WTC11 (cell line): ENCODE results near the gene GRID2. TPM values are rescaled to one million over a fixed set of nuclear protein-coding genes. Genes with fewer than 3 reads are reported as not detected.

Experiments
- ATAC-seq: fragments of 200-7000 bp; cut with Tn5 transposase; 2 replicates; pipeline ENCODE4 v1.10.0; 2021; ENCODE audit warnings: mild to moderate bottlenecking, moderate library complexity
- CTCF ChIA-PET: fragments of 300-600 bp; sonication (Branson Sonifier 250); formaldehyde crosslinking; loops from one replicate; lab custom pipeline; 2021; ENCODE audit warnings: antibody characterized with exemption; lab: Charles Lee
- POLR2A ChIA-PET: fragments of 350-600 bp; sonication (Branson Sonifier 250); formaldehyde crosslinking; loops from one replicate; lab custom pipeline; 2021; ENCODE audit warnings: antibody characterized with exemption; lab: Charles Lee
- DNase-seq: peaks from one replicate; pipeline ENCODE4 v3.0.0; 2021; ENCODE audit warnings: low spot score
- H3K27ac Mint-ChIP-seq: 2 replicates; pipeline ENCODE4 v1.8.0; 2021; ENCODE audit warnings: mixed read lengths
- H3K27me3 Mint-ChIP-seq: 2 replicates; pipeline ENCODE4 v1.8.0; 2021; ENCODE audit warnings: low read depth, mild to moderate bottlenecking, moderate library complexity, mixed read lengths
- H3K36me3 Mint-ChIP-seq: 2 replicates; pipeline ENCODE4 v1.8.0; 2021; ENCODE audit warnings: mixed read lengths
- H3K4me1 Mint-ChIP-seq: 2 replicates; pipeline ENCODE4 v1.8.0; 2022; ENCODE audit warnings: mixed read lengths
- H3K4me3 Mint-ChIP-seq: 2 replicates; pipeline ENCODE4 v1.8.0; 2021; ENCODE audit warnings: mild to moderate bottlenecking, moderate library complexity, mixed read lengths
- H3K9me3 Mint-ChIP-seq: 2 replicates; pipeline ENCODE4 v1.8.0; 2021; ENCODE audit warnings: mixed read lengths
- ATF1 ChIP-seq: sonication (generic); formaldehyde crosslinking; IDR thresholded peaks from 2 replicates; pipeline ENCODE4 v1.8.1; 2023; ENCODE audit warnings: mild to moderate bottlenecking, moderate library complexity, missing genetic modification reagents
- CREM ChIP-seq: sonication (generic); formaldehyde crosslinking; IDR thresholded peaks from 2 replicates; pipeline ENCODE4 v1.8.1; 2022; ENCODE audit warnings: mild to moderate bottlenecking, missing genetic modification reagents, moderate library complexity
- ELF4 ChIP-seq: sonication (generic); formaldehyde crosslinking; IDR thresholded peaks from 2 replicates; pipeline ENCODE4 v1.8.1; 2022; ENCODE audit warnings: low read depth, mild to moderate bottlenecking, moderate library complexity, missing genetic modification reagents
- EMX1 ChIP-seq: fragments of 250-450 bp; sonication (Bioruptor Pico); IDR thresholded peaks from 2 replicates; pipeline ENCODE4 v1.8.0; 2021; ENCODE audit warnings: mild to moderate bottlenecking
- ETV6 ChIP-seq: sonication (generic); formaldehyde crosslinking; IDR thresholded peaks from 2 replicates; pipeline ENCODE4 v1.8.1; 2022; ENCODE audit warnings: mild to moderate bottlenecking, missing genetic modification reagents
- FOXJ3 ChIP-seq: sonication (generic); formaldehyde crosslinking; IDR thresholded peaks from 2 replicates; pipeline ENCODE4 v1.9.0; 2021; ENCODE audit warnings: missing genetic modification reagents, mild to moderate bottlenecking, borderline replicate concordance
- FOXK1 ChIP-seq: sonication (generic); formaldehyde crosslinking; IDR thresholded peaks from 2 replicates; pipeline ENCODE4 v1.8.0; 2022; ENCODE audit warnings: mild to moderate bottlenecking, moderate library complexity, missing genetic modification reagents
- JAZF1 ChIP-seq: fragments of 250-450 bp; sonication (Bioruptor Pico); IDR thresholded peaks from 2 replicates; pipeline ENCODE4 v1.9.0; 2021; ENCODE audit warnings: moderate library complexity, mild to moderate bottlenecking, inconsistent platforms
- MXD4 ChIP-seq: fragments of 250-450 bp; sonication (Bioruptor Pico); IDR thresholded peaks from 2 replicates; pipeline ENCODE4 v1.8.0; 2021; ENCODE audit warnings: mild to moderate bottlenecking, moderate library complexity, borderline replicate concordance
- NFE2L1 ChIP-seq: sonication (generic); formaldehyde crosslinking; IDR thresholded peaks from 2 replicates; pipeline ENCODE4 v1.8.1; 2023; ENCODE audit warnings: missing genetic modification reagents
- SOX15 ChIP-seq: fragments of 250-450 bp; sonication (Bioruptor Pico); IDR thresholded peaks from 2 replicates; pipeline ENCODE4 v1.9.0; 2021; ENCODE audit warnings: mild to moderate bottlenecking
- SP1 ChIP-seq: sonication (generic); formaldehyde crosslinking; conservative IDR thresholded peaks from 2 replicates; pipeline ENCODE4 v1.8.1; 2022; ENCODE audit warnings: missing genetic modification reagents
- ZNF138 ChIP-seq: sonication (generic); formaldehyde crosslinking; conservative IDR thresholded peaks from 2 replicates; pipeline ENCODE4 v1.8.1; 2022; ENCODE audit warnings: mild to moderate bottlenecking, moderate library complexity, missing genetic modification reagents
- ZNF232 ChIP-seq: sonication (generic); formaldehyde crosslinking; IDR thresholded peaks from 2 replicates; pipeline ENCODE4 v1.8.0; 2022; ENCODE audit warnings: mild to moderate bottlenecking, missing genetic modification reagents
- ZNF396 ChIP-seq: fragments of 250-450 bp; sonication (Bioruptor Pico); IDR thresholded peaks from 2 replicates; pipeline ENCODE4 v1.8.0; 2021; ENCODE audit warnings: mild to moderate bottlenecking, moderate library complexity, borderline replicate concordance
- ZNF416 ChIP-seq: fragments of 250-450 bp; sonication (Bioruptor Pico); IDR thresholded peaks from 2 replicates; pipeline ENCODE4 v1.9.0; 2021; ENCODE audit warnings: mild to moderate bottlenecking, inconsistent platforms
- total RNA-seq: library from RNA; stranded (reverse); gene quantifications from 3 replicates; pipeline ENCODE4 v1.2.3, GENCODE V29; 2021
- TF ChIP-seq, protein P1 (sequence below): sonication (generic); formaldehyde crosslinking; IDR thresholded peaks from 2 replicates; pipeline ENCODE4 v1.8.0; 2022; ENCODE audit warnings: mild to moderate bottlenecking, missing genetic modification reagents
- TF ChIP-seq, protein P2 (sequence below): sonication (generic); formaldehyde crosslinking; IDR thresholded peaks from 2 replicates; pipeline ENCODE4 v1.8.1; 2022; ENCODE audit warnings: missing genetic modification reagents, borderline replicate concordance
- TF ChIP-seq, protein P3 (sequence below): fragments of 250-450 bp; sonication (Bioruptor Pico); IDR thresholded peaks from 2 replicates; pipeline ENCODE4 v1.8.0; 2021; ENCODE audit warnings: mild to moderate bottlenecking
- TF ChIP-seq, protein P4 (sequence below): sonication (generic); formaldehyde crosslinking; IDR thresholded peaks from 2 replicates; pipeline ENCODE4 v1.8.0; 2022; ENCODE audit warnings: mild to moderate bottlenecking, missing genetic modification reagents
- TF ChIP-seq, protein P5 (sequence below): sonication (generic); formaldehyde crosslinking; IDR thresholded peaks from 2 replicates; pipeline ENCODE4 v1.8.1; 2023; ENCODE audit warnings: mild to moderate bottlenecking, missing genetic modification reagents, moderate library complexity
- TF ChIP-seq, protein P6 (sequence below): sonication (generic); formaldehyde crosslinking; IDR thresholded peaks from 2 replicates; pipeline ENCODE4 v1.8.0; 2022; ENCODE audit warnings: mild to moderate bottlenecking, missing genetic modification reagents
- TF ChIP-seq, protein P7 (sequence below): sonication (generic); formaldehyde crosslinking; IDR thresholded peaks from 2 replicates; pipeline ENCODE4 v1.8.0; 2023; ENCODE audit warnings: mild to moderate bottlenecking, missing genetic modification reagents
- TF ChIP-seq, protein P8 (sequence below): fragments of 250-450 bp; sonication (Bioruptor Pico); conservative IDR thresholded peaks from 2 replicates; pipeline ENCODE4 v1.9.0; 2021; ENCODE audit warnings: mild to moderate bottlenecking
- TF ChIP-seq, protein P9 (sequence below): sonication (generic); formaldehyde crosslinking; IDR thresholded peaks from 2 replicates; pipeline ENCODE4 v1.8.1; 2023; ENCODE audit warnings: mild to moderate bottlenecking, missing genetic modification reagents

GRID2 gene
- total RNA-seq, 1 experiment from 2014 or later = 26.8 TPM

DNA sequence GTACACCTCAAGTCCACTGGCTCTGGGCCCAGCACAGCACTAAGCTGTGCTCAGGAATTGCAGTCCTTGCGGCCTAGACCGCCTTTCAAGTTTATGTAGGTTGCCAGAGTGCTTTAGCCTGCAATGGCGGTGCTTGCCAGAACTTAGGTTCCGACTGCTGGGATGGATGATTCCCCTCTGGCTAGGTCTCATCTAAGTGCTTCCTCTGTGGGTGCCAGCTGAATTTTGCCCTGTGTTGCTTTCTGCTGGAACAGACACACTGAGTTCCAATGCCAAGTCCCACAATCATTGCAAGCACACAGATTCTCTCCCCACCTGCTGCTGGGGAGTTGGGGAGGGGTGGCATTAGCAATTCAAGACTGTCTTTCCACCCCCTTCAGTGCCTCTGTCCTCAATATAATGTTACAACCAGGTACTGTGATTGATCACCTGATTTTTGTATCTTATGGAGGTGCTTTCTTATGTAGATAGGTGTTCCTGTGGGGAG is 129.5 kb downstream of the GRID2 start:
- Mint-ChIP-seq H3K27ac (peak overlapping the region; percentile 96), H3K4me1 (peaks cover 70% of the 10 kb centered on the region), H3K9me3 (peaks cover 50% of the 10 kb centered on the region), H3K4me3 (no peak overlapping the region), H3K36me3 (peaks cover 58% of the 10 kb centered on the region), H3K27me3 (peaks cover 3% of the 10 kb centered on the region; the same call in 1 of the 2 replicates)
- ChIA-PET CTCF (no interaction called here), POLR2A (interaction anchor here (1.2 kb wide), 1 partner anchor 14 kb away, joined by 3 read pairs; no protein-coding TSS in a partner anchor)
- peak; percentile 52 for DNase-seq
- peak; percentile 83 for ATAC-seq
- TF ChIP-seq ZNF396 (CRISPR knock-in tag) (no peak), FOXJ3 (CRISPR knock-in tag) (no peak), ETV6 (CRISPR knock-in tag) (peak; percentile 86; the same call in 1 of the 2 replicates), EMX1 (no peak), ZNF416 (CRISPR knock-in tag) (0 out of 2 replicates have a peak, but pooled peaks have one; percentile 15), SOX15 (CRISPR knock-in tag) (no peak), NFE2L1 (CRISPR knock-in tag) (0 out of 2 replicates have a peak, but pooled peaks have one; percentile 51), ZNF138 (no peak), ELF4 (no peak), ZNF232 (CRISPR knock-in tag) (peak; percentile 34; the same call in 1 of the 2 replicates), FOXK1 (CRISPR knock-in tag) (peak; percentile 76), JAZF1 (CRISPR knock-in tag) (no peak), SP1 (CRISPR knock-in tag) (peak; percentile 61; the same call in 1 of the 2 replicates), ATF1 (no peak), MXD4 (no peak), CREM (CRISPR knock-in tag) (peak; percentile 60; the same call in 1 of the 2 replicates)
- TF ChIP-seq, protein P1, sequence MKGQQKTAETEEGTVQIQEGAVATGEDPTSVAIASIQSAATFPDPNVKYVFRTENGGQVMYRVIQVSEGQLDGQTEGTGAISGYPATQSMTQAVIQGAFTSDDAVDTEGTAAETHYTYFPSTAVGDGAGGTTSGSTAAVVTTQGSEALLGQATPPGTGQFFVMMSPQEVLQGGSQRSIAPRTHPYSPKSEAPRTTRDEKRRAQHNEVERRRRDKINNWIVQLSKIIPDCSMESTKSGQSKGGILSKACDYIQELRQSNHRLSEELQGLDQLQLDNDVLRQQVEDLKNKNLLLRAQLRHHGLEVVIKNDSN (CRISPR knock-in tag) = peak; percentile 69; the same call in 1 of the 2 replicates
- TF ChIP-seq, protein P2, sequence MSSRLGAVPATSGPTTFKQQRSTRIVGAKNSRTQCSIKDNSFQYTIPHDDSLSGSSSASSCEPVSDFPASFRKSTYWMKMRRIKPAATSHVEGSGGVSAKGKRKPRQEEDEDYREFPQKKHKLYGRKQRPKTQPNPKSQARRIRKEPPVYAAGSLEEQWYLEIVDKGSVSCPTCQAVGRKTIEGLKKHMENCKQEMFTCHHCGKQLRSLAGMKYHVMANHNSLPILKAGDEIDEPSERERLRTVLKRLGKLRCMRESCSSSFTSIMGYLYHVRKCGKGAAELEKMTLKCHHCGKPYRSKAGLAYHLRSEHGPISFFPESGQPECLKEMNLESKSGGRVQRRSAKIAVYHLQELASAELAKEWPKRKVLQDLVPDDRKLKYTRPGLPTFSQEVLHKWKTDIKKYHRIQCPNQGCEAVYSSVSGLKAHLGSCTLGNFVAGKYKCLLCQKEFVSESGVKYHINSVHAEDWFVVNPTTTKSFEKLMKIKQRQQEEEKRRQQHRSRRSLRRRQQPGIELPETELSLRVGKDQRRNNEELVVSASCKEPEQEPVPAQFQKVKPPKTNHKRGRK (CRISPR knock-in tag) = 0 out of 2 replicates have a peak, but pooled peaks have one; percentile 27
- TF ChIP-seq, protein P3, sequence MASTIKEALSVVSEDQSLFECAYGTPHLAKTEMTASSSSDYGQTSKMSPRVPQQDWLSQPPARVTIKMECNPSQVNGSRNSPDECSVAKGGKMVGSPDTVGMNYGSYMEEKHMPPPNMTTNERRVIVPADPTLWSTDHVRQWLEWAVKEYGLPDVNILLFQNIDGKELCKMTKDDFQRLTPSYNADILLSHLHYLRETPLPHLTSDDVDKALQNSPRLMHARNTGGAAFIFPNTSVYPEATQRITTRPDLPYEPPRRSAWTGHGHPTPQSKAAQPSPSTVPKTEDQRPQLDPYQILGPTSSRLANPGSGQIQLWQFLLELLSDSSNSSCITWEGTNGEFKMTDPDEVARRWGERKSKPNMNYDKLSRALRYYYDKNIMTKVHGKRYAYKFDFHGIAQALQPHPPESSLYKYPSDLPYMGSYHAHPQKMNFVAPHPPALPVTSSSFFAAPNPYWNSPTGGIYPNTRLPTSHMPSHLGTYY (CRISPR knock-in tag) = 0 out of 2 replicates have a peak, but pooled peaks have one; percentile 29
- TF ChIP-seq, protein P4, sequence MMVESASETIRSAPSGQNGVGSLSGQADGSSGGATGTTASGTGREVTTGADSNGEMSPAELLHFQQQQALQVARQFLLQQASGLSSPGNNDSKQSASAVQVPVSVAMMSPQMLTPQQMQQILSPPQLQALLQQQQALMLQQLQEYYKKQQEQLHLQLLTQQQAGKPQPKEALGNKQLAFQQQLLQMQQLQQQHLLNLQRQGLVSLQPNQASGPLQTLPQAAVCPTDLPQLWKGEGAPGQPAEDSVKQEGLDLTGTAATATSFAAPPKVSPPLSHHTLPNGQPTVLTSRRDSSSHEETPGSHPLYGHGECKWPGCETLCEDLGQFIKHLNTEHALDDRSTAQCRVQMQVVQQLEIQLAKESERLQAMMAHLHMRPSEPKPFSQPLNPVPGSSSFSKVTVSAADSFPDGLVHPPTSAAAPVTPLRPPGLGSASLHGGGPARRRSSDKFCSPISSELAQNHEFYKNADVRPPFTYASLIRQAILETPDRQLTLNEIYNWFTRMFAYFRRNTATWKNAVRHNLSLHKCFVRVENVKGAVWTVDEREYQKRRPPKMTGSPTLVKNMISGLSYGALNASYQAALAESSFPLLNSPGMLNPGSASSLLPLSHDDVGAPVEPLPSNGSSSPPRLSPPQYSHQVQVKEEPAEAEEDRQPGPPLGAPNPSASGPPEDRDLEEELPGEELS (CRISPR knock-in tag) = peak; percentile 88
- TF ChIP-seq, protein P5, sequence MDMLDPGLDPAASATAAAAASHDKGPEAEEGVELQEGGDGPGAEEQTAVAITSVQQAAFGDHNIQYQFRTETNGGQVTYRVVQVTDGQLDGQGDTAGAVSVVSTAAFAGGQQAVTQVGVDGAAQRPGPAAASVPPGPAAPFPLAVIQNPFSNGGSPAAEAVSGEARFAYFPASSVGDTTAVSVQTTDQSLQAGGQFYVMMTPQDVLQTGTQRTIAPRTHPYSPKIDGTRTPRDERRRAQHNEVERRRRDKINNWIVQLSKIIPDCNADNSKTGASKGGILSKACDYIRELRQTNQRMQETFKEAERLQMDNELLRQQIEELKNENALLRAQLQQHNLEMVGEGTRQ (CRISPR knock-in tag) = peak; percentile 73
- TF ChIP-seq, protein P6, sequence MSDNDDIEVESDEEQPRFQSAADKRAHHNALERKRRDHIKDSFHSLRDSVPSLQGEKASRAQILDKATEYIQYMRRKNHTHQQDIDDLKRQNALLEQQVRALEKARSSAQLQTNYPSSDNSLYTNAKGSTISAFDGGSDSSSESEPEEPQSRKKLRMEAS (CRISPR knock-in tag) = peak; percentile 12; the same call in 1 of the 2 replicates
- TF ChIP-seq, protein P7, sequence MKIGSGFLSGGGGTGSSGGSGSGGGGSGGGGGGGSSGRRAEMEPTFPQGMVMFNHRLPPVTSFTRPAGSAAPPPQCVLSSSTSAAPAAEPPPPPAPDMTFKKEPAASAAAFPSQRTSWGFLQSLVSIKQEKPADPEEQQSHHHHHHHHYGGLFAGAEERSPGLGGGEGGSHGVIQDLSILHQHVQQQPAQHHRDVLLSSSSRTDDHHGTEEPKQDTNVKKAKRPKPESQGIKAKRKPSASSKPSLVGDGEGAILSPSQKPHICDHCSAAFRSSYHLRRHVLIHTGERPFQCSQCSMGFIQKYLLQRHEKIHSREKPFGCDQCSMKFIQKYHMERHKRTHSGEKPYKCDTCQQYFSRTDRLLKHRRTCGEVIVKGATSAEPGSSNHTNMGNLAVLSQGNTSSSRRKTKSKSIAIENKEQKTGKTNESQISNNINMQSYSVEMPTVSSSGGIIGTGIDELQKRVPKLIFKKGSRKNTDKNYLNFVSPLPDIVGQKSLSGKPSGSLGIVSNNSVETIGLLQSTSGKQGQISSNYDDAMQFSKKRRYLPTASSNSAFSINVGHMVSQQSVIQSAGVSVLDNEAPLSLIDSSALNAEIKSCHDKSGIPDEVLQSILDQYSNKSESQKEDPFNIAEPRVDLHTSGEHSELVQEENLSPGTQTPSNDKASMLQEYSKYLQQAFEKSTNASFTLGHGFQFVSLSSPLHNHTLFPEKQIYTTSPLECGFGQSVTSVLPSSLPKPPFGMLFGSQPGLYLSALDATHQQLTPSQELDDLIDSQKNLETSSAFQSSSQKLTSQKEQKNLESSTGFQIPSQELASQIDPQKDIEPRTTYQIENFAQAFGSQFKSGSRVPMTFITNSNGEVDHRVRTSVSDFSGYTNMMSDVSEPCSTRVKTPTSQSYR (CRISPR knock-in tag) = peak; percentile 78; the same call in 1 of the 2 replicates
- TF ChIP-seq, protein P8, sequence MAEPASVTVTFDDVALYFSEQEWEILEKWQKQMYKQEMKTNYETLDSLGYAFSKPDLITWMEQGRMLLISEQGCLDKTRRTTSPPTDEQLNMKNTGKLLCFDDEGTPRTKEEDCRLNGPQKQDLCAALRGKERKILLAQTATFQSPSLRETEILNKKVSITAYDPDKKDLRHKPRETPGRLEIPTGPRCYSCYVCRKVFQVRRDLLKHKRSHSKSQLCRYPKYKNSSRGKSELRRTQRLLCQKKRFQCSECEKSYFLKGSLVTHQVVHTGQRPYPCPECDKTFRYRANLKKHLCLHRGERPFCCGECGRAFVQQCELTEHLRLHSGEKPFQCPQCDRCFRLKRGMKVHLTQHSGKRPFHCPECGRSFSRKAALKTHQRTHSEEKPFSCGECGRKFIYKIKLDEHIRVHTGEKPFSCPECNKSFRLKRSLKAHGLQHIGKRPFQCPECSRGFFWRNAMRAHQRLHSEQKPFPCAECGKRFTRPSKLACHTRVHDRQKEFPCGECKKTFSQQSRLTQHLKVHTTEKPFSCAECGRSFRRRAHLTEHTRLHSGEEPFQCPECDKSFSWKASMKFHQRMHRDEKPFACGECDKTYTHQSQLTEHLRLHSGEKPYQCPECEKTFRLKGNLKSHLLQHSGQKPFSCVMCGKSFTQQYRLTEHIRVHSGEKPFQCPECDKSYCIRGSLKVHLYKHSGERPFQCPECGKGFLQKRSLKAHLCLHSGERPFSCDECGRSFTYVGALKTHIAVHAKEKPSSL (CRISPR knock-in tag) = no peak
- TF ChIP-seq, protein P9, sequence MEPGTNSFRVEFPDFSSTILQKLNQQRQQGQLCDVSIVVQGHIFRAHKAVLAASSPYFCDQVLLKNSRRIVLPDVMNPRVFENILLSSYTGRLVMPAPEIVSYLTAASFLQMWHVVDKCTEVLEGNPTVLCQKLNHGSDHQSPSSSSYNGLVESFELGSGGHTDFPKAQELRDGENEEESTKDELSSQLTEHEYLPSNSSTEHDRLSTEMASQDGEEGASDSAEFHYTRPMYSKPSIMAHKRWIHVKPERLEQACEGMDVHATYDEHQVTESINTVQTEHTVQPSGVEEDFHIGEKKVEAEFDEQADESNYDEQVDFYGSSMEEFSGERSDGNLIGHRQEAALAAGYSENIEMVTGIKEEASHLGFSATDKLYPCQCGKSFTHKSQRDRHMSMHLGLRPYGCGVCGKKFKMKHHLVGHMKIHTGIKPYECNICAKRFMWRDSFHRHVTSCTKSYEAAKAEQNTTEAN = peak; percentile 83; the same call in 1 of the 2 replicates
